Measurements from ENCODE around the gene VPS4A. TPM values are rescaled to one million over a fixed set of nuclear protein-coding genes. Genes with fewer than 3 reads are reported as not detected.

VPS4A gene
- total RNA-seq, 2 experiments from 2014 or later: 32.6 to 32.7 TPM

DNA sequence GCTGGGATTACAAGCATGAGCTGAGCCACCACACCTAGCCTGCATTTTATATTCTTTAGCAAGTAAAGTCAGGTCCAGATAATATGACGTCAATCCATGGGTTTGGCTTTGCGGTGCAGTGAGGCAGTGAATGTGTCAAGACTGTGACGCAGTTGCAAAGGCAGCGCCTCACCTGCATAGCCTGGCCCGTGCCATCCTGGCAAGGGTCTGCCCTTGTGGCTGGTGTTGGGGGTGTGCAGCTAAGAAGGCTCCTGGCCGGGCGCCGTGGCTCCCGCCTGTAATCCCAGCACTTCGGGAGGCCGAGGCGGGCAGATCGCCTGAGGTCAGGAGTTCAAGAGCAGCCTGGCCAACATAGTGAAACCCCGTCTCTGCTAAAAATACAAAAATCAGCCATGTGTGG is 12.3 kb downstream of the VPS4A start:
- POLR2A ChIA-PET: interaction anchor here (0.6 to 0.8 kb wide), 2 partner anchors 24 to 176 kb away, joined by 3 read pairs; no protein-coding TSS in a partner anchor

DNA sequence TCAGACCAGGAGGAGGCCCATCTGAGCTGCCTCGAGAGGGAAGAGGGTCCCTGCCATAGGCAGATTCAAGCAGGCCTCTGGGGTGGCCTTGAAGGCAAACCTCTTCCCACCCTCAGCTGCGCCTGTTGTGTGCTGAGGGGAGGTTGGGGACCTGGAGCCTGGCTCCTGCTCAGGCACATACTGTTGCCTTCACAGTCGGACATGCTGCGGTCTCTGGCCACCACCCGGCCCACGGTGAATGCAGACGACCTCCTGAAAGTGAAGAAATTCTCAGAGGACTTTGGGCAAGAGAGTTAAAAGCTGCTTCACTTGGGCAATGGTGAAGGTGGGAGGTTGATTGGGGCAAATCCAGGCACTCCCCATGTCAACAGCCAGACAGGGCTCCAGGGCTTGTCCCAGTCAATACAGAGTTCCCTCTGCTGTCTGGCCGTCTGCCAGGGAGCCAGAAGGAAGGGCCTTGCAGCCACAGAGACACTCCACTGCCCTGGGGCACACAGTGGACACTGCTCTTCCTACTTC is 12.9 kb downstream of the VPS4A start:
- ChIA-PET CTCF (no interaction called here), POLR2A (interaction anchor here (0.7 to 0.8 kb wide), 2 partner anchors 23 to 192 kb away, joined by 3 to 5 read pairs; partner anchors contain the start of genes CHTF8 and UTP4)

More for the DNA sequence above, 12.3 kb downstream of the VPS4A start:
- CTCF ChIA-PET: no interaction called here

DNA sequence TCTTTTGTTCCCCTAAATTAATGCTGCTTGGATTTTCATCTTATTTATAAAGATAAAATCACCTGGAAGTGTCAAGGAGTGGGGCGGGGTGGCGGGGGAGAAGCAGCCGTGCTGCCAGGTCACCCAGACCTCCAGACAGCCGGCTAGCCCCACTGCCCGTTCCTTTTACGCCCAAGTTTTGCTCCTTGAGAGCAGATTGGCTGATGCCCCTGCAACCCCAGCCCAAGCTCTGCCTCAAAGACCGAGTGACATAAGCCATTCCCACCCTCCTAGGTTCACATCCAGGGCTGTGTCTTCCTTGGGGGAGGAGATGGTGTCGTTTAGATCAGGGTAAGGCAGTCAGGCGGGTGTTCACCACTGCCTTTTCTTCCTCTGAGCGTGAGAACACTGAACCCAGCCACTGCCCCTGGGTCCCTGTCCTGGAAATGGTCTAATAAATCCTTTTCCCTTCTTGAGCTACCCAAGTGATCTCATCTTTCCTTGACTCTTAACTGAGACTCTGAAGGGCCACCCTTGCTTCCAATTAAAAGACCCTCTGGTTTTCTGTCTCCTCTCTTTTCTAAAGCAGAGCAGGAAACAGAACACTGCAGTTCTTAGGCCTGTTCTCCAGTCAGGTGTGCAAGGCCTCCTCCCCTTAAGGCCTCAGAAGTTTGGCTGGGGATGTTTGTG is 13.6 kb downstream of the VPS4A start:
- ChIA-PET POLR2A (interaction anchor here (0.7 to 0.8 kb wide), 2 partner anchors 22 to 61 kb away, joined by 3 to 5 read pairs; partner anchors contain the start of gene TERF2), CTCF (no interaction called here)

DNA sequence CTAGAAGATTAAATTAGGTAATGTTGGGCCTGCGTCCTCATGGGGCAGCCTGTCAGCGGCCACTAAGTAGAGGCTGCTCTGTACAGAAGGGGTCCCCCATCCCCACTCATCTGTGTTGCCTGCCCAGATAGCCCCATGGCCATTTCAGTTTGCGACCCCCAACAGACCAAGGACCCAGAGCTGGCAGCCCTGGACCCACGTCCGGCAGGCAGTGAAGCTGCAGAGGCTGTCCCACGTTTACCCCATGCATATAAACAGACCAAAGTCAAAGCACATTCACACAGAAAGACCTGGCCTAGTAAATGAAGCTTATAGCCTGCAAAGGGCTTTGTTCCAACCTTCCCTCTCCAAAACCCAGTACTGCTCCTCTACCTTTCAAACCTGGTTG is 14.6 kb downstream of the VPS4A start:
- ChIA-PET POLR2A (interaction anchor here (0.7 to 1.7 kb wide), 2 partner anchors 13 to 60 kb away, joined by 4 to 5 read pairs; partner anchors contain the start of genes COG8, NIP7 and TERF2), CTCF (no interaction called here)

DNA sequence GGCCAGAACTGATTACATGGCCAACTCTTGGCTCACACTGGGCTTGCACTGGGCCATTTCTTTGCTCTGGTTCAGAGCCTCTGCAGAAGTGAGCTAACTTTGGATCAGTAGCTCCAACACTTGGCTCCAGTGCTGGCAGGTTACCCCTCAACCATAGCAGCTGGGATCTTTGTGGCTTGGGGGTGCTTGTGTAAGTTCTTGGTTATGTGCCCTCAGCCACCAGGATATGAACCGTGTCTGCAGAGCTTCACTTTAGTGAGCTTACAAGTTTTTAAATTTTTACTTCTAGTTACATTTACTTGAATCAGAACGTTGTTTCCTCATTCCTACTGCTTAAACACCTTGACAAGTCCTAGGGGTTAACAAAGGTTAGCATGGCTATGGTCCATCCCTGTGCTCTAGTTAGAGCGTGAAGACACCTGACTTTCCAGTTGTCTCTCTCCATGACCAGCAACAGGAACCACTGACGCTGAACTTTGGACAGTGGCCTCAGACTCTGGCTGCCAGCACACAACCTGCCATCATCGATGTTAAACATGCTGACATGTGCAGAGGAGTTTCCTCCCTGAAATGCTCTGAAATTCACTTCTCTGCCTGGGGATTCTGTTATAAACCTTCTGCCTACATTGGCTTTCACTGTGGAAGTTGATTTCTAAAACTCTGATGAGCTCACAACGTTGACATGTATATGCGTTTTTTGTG is 15.2 kb downstream of the VPS4A start:
- ChIA-PET POLR2A (interaction anchor here (0.8 to 1.7 kb wide), 2 partner anchors 11 to 12 kb away, joined by 4 to 17 read pairs; partner anchors contain the start of genes COG8 and NIP7), CTCF (interaction anchor here (0.7 kb wide), 2 partner anchors 117 to 875 kb away, joined by 3 to 6 read pairs; no protein-coding TSS in a partner anchor)

DNA sequence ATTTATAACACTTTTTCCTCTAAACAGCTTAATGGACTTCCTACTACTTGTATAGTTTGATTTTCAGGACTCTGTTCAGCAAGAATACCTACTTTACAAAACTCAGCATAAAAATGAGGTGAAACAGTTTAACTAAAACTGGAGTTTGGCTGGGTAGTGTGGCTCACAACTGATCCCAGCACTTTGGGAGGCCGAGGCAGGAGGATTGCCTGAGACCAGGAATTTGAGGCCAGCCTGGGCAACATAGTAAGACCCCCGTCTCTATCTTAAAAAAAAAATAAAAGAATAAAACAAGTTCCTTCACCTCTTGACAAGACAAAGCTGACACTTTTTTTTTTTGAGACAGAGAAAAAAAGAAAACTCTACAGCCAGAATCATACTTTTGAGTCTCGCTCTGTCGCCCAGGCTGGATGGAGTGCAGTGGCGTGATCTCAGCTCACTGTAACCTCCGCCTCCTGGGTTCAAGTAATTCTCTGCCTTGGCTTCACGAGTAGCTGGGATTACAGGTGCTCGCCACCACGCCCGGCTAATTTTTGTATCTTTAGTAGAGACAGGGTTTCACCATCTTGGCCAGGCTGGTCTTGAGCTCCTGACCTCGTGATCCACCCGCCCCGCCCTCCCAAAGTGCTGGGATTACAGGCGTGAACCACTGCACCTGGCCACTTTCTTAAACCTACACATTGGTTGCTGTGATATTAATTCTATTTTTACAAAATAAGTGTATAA is 16.6 kb downstream of the VPS4A start:
- POLR2A ChIA-PET: interaction anchor here (0.5 to 1.7 kb wide), 2 partner anchors 11 to 150 kb away, joined by 4 to 5 read pairs; partner anchors contain the start of genes COG8 and NIP7
- CTCF ChIA-PET: interaction anchor here (1.9 kb wide), 1 partner anchor 15 kb away, joined by 7 read pairs; the partner anchor contains the start of gene VPS4A

DNA sequence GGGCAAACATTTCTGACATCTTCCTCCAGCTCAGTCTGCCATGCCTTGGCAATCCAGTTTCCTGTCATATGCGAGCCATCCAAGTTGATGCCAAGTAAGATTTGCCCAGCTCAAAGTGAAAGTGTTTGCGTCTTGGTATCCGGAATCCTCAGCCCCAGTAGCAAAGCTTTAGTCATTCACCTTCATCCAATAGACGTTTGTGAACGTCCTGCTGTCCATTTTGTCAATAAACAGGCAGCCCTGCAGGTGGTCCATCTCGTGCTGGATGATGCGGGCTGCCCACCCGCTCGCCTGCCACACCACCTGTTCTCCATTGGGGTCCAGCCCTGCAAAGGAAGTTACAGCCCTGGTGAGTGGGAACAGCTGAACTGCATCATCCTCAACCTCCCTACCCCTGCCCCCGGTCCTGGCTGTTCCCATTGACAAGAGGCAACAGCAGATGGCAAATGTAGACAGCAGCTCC is 17.7 kb downstream of the VPS4A start:
- ChIA-PET POLR2A (interaction anchor here (0.6 to 1.6 kb wide), 3 partner anchors 10 to 222 kb away, joined by 3 to 4 read pairs (median 4); no protein-coding TSS in a partner anchor), CTCF (interaction anchor here (0.6 to 1.9 kb wide), 4 partner anchors 10 to 57 kb away, joined by 3 to 7 read pairs (median 4); partner anchors contain the start of genes TERF2 and VPS4A)

DNA sequence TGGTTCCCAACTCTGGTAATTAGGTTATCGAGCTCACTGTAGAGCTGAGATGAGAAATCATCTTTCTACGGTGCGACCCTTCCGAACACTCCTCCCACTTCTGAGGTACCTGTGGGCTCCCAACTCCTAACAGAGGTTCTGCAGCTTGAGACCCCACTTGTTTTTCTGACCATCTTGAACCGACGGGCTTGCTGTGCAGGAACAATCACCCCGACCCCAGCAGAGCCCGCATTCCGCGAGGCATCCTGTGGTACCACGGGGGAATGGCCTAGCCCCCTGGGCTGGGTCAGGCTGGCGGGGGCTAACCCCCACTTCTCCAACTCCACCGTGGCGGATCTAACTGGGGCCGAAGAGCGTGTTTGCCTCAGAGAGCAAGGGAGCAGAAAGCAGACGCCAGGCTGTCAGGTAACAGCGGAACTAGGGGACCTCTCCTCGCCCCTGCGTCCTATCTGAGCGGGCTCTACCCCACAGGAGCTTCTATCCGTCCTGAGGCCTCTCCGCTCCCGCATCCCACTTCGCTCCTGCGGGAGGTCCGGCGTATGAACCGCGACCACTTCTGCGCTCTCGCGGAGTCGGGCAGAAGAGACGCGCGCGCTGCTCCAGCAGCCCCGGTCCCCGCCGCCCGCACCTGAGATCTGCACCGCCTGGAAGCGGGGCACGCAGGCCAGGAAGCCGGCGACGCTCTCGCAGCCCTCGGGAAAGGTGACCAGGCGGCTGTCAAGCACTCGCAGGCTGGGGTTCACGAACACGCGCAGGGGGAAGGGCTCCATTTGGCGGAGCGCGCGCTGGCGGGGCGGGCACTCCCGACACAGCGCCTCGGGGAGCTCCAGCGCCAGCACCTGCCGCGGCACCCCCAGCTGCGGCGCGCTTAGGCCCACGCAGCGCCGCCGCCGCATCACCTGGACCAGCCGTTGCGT is 18.5 kb downstream of the VPS4A start:
- ChIA-PET POLR2A (interaction anchor here (0.8 to 1.7 kb wide), 5 partner anchors 9 to 12 kb away, joined by 3 to 4 read pairs (median 4); no protein-coding TSS in a partner anchor), CTCF (interaction anchor here (0.6 to 1.9 kb wide), 6 partner anchors 9 to 68 kb away, joined by 3 to 7 read pairs (median 3); partner anchors contain the start of genes TERF2 and VPS4A)

DNA sequence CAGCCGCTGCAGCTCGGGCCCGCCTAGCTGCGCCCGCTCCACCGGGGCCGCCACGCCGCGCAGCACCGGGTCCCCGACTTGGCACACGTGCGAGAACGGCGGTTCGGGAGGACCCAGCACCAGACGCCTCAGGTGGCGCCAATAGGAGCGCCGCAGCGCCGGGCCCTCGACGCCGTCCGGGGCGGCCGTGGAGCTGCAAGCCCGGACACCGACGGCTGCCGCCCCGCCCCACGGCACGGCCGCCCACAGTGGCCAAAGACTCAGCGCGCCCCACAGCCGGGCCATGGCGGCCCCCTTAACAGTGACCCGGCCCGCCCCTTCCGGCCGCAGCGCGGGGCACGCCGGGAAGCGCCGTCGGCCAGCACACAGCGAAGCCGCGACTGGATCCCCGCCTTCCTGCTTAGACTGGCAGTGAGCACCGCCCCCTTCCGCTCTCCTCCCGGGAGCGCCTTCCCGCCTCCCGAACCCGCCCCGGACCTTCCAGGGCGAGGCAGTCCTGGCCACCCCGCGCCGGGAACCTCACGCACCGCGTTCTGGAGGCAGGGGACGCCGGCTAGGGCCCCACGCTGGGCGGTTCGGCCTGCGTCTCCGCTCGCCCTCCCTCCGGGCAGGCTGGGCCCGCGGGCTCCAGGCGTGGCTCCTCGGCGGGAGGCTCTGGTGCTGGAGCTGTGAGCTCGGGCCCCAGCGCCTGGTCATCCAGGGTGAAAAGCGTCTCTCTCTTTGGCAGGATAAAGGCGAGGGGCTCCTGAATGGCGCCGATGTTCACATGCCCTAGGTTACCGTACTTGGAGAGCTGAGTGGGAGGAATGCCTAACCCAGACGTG is 19.3 kb downstream of the VPS4A start, which contains the start of gene PDF:
Gene PDF, minus strand, starts transcription at position 303 of the 824 bp plus-strand sequence. Its CDS starts 18 bp downstream, at position 285.
- CTCF ChIA-PET: interaction anchor here (0.7 to 0.9 kb wide), 2 partner anchors 18 to 67 kb away, joined by 3 read pairs; no protein-coding TSS in a partner anchor
- POLR2A ChIA-PET: interaction anchor here (0.5 to 1.7 kb wide), 9 partner anchors 8 to 428 kb away, joined by 3 to 7 read pairs (median 4); no protein-coding TSS in a partner anchor

DNA sequence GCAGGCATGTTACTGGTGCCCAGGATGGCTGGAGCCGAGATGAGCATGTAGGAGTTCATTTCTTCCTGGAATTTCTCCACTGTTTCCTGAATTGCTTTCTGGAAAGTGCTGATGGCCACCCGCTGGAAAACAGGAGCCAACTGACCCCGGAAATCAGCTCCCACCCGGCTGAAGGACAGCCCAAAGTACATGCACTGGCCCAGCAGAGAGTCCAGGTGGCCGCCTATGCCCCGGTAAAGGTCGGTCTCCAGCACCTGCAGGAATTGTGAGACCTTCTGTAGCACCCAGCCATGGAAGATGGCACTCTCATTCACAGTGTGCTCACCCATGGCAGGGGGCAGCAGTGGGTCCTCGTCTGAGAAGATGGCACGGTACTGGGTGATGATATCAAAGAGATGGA is 23.5 kb downstream of the VPS4A start:
- ChIA-PET POLR2A (no interaction called here), CTCF (no interaction called here)

DNA sequence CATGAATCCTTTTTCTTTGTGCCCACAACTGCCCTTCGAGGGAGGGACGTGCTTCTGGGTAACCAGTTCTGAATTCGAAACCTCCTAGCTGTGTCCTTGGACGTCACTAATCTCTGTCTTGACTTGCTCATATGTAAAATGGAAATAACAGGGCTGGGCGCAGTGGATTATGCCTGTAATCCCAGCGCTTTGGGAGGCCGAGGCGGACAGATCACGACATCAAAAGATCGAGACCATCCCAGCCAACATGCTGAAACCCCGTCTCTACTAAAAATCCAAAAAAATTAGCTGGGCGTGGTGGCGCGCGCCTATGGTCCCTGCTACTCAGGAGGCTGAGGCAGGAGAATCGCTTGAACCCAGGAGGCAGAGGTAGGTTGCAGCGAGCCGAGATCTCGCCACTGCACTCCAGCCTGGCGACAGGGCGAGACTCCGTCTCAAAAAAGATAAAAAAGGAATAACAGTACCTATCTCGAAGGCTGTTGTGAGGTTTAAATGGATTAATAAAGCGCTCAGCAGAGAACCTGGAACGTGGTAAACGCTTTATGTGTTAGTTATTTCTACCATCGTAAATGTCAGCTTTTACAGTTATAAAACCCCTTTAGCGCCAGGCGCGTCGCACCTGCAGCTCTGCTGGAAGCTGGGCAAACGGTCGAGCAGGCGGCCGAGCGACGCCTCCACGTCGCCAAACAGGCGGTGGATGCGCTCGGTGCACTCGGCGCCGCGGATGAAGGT is 27.6 kb downstream of the VPS4A start:
- POLR2A ChIA-PET: interaction anchor here (0.6 to 1.6 kb wide), 4 partner anchors 8 to 14 kb away, joined by 3 to 4 read pairs (median 4); partner anchors contain the start of gene PDF
- CTCF ChIA-PET: interaction anchor here (0.6 to 1.2 kb wide), 3 partner anchors 10 to 65 kb away, joined by 3 to 4 read pairs (median 3); partner anchors contain the start of gene TMED6

DNA sequence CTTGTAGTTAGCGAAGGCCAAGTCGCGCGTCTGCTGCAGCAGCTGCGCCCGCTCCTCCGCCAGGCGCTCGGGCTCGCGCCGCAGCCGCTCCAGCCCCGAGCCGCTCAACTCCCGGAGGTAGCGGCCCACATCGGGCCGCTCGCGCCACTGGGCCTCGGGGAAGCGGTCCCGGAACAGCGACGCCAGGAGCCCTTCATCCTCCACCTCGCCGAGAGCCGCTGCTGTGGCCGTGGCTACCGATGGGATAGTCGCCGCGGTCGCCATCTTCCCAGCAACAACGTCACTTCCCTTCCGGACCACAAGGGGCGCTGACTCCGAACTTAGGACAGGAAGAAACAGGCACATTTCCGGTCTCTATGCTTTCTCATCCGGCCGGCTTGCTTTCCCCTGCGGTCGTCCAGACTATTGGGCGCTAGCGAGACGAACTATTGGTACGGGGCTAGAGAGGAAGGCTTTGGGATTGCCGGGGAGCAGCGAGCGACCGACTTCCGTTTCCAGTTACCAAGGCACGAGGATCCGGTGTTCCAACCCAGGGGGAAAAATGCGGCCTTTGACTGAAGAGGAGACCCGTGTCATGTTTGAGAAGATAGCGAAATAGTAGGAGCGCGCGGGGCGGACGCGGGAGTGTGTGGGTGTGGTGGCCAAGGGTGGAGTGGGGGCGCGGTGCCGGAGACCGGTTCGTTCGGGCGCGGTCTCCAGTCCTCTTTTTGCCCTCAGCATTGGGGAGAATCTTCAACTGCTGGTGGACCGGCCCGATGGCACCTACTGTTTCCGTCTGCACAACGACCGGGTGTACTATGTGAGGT is 28.3 kb downstream of the VPS4A start, which contains the start of the genes COG8 and NIP7:
Gene COG8, minus strand, starts transcription at position 276 of the 806 bp plus-strand sequence. Its CDS starts 12 bp downstream, at position 264.
Gene NIP7, plus strand, starts transcription at position 484 of the 806 bp plus-strand sequence. Its CDS starts 58 bp downstream, at position 542.
- POLR2A ChIA-PET: interaction anchor here (0.5 to 1.6 kb wide), 8 partner anchors 9 to 128 kb away, joined by 3 to 5 read pairs (median 4); partner anchors contain the start of gene PDF
- CTCF ChIA-PET: interaction anchor here (0.6 to 1.2 kb wide), 4 partner anchors 11 to 225 kb away, joined by 3 to 4 read pairs (median 3); partner anchors contain the start of gene TMED6

DNA sequence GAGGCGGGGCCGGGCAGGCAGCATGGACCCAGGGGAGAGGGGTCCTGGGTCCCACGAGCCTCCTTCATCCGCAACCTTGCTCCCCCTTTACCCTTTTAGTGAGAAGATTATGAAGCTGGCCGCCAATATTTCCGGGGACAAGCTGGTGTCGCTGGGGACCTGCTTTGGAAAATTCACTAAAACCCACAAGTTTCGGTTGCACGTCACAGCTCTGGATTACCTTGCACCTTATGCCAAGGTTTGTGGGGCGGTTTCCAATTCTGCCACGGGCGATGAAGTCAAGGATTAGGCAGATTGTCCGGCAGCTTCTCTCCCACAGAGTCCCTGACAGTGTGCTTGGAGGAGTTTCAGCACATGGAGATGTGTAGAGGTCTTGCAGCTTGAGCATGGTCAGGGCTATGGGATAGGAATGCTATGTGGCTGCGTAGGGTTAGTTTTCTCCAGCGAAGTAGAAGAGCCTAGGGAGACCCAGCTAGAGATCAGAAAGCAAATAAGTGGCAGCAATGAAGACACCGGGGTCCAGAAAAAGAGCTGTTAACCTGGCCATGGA is 29.0 kb downstream of the VPS4A start:
- CTCF ChIA-PET: interaction anchor here (1.1 kb wide), 1 partner anchor 224 kb away, joined by 3 read pairs; no protein-coding TSS in a partner anchor

DNA sequence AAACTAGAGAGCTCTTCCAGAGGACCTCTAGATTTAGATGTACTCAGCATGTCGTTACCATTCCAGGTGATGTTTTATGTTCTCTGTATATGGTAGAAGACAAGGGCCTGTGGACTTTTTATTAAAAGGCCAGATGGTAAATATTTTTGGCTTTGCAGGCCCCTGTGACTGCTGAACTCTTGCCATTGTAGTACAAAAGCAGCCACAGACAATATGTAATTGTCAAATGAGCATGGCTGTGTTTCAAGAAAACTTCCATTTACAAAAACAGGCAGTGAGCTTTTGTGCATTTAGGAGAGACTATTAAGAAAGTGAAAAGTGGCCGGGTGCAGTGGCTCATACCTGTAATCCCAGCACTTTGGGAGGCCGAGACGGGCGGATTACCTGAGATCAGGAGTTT is 33.0 kb downstream of the VPS4A start:
- POLR2A ChIA-PET: interaction anchor here (0.7 kb wide), 1 partner anchor 190 kb away, joined by 6 read pairs; no protein-coding TSS in a partner anchor
- CTCF ChIA-PET: no interaction called here

More for the DNA sequence above, 29.0 kb downstream of the VPS4A start:
- POLR2A ChIA-PET: interaction anchor here (0.5 to 1.3 kb wide), 5 partner anchors 10 to 129 kb away, joined by 3 to 9 read pairs (median 4); partner anchors contain the start of gene PDF

All from activated CD8-positive, alpha-beta memory T cell treated with anti-CD3 and anti-CD28 coated beads for 36 hours (primary cell).